GM19455 (cell line): Measurements from ENCODE around the gene ZNF473.

Experiments
- ATAC-seq: cut with Tn5 transposase; IDR thresholded peaks from one replicate; pipeline ENCODE4 v1.9.1; 2021; ENCODE audit not compliant: unreplicated experiment

The ZNF473 gene

GRCh38 chr19:50025794-50026549, at the start of gene ZNF473:
ZNF473 (plus strand) TSS chr19:50026005; CDS start chr19:50031083, 5,078 bp downstream.
- ATAC-seq: peak; percentile 67

- ATAC-seq: no peak
These were observed 49.3 kb upstream of the ZNF473 start for GRCh38 chr19:49976496-49976895.

DNA sequence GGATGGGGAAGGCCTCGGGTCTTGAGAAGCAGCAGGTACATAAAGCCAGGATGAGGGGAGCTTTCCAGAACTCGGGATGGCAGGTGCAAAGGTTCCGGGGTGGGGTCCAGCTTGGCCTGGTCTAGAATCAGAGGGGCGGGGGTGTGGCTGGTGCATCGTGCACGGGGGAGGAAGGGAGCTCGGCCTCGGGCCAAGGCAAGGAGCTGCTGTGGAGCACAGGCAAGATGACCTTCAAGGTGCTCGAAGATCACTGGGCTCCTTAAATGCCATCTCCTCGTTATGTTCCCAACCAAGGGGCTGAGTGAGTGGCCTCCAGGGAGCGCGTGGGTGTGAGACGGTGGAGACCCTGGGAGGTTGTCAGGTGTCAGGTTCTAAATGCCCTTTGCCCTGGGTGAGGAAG, 48.7 kb upstream of the ZNF473 start:
- ATAC-seq: no peak

GRCh38 chr19:49977881-49978280, 47.9 kb upstream of the ZNF473 start:
- ATAC-seq: no peak

- no peak for ATAC-seq
These were observed 47.5 kb upstream of the ZNF473 start for GRCh38 chr19:49978324-49978723.

GRCh38 chr19:49981603-49982593, 43.9 kb upstream of the ZNF473 start:
- ATAC-seq: no peak

GRCh38 chr19:49983645-49984229, 42.1 kb upstream of the ZNF473 start:
- no peak for ATAC-seq

- ATAC-seq: no peak
These were observed 41.3 kb upstream of the ZNF473 start for GRCh38 chr19:49984491-49984890.

DNA sequence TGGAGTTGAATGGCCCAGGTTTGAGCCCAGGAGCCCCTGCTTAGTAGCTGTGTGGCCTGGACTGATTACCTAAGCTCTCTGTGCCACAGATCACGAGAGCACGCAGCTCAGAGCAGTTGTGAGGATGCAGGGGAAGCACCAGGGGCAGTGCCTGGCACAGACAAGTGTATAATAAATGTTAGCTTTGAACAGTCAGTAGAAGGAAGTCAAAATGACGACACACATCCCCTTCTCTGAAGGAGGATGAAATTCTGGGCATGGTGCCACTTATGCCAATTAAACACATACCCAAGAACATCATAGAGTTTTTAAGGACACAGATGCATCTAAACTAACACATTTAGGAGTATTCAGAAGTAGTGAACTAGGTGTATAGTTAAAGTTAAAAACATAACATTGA, 39.9 kb upstream of the ZNF473 start:
- no peak for ATAC-seq

- no peak for ATAC-seq
These were observed 39.5 kb upstream of the ZNF473 start for GRCh38 chr19:49986354-49986753.

GRCh38 chr19:49987159-49987698, 38.6 kb upstream of the ZNF473 start:
- no peak for ATAC-seq

GRCh38 chr19:49988007-49988406, 37.8 kb upstream of the ZNF473 start:
- no peak for ATAC-seq

DNA sequence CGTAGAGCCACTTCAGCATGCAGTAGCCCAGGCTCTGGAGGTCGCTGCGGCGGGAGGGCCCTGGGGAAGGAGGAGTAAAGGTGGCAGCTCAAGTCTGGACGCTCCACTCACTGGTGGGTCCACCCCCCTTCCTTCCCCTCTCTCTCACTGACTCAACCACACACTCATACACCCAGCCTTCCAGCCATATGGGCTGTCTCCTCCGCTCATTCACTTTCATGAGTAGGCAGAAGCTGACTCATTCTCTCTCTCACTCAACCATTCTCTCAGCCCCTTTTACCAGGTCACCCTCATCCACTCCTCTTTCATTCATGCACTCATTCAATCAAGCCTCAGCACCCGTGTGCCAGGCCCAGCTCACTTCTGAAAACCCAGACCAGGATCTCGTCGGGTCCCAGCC, 37.4 kb upstream of the ZNF473 start:
- no peak for ATAC-seq

DNA sequence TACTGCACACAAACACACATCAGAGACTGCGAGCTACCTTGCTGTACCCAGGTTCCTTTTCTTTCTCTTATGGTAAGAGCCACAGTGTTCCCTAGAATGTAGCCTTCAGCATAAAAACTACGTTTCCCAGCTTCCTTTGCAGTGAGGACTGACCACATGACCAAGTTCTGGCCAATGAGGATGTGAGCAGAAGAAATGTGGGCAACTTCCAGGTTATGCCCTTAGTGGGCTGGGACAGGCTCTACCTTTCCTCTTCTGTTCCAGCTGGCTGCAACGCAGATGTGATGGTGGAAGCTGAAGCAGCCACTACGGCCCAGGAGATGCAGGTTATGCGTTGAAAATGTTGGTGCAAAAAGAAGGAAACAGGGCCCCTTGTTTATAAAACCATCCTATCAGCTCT, 28.1 kb upstream of the ZNF473 start:
- no peak for ATAC-seq

DNA sequence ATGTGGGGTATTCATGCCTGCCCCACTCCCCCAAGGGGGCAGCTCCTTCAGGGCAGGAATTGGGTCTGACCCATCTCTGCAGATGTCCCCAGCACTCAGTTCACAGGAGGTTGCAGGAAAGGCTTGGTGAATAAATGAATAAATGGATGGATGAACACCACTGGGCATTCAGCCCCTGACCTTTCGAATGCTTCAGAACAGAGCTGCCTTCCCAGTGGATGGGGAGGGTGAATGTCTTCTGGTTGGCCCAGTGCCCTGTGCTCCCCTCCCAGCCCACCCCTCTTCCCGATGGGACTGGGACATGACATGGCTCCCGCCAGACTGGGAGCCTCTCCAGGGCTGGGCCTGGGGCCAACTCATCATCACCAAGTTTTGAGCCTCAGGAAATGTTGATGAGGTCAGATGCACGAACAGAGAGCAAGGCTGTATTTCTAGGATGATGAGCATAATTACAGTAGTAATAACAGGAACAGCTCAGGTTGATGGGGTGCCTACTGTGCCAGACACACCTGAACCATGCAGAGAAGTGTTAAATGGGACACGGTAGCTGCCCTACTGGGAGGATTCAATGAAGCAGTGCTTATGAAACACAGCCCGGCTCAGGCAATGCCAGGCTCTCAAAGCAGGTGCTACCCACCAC, 26.3 kb upstream of the ZNF473 start:
- ATAC-seq: no peak

GRCh38 chr19:50000038-50000840, 25.6 kb upstream of the ZNF473 start:
- ATAC-seq: no peak

DNA sequence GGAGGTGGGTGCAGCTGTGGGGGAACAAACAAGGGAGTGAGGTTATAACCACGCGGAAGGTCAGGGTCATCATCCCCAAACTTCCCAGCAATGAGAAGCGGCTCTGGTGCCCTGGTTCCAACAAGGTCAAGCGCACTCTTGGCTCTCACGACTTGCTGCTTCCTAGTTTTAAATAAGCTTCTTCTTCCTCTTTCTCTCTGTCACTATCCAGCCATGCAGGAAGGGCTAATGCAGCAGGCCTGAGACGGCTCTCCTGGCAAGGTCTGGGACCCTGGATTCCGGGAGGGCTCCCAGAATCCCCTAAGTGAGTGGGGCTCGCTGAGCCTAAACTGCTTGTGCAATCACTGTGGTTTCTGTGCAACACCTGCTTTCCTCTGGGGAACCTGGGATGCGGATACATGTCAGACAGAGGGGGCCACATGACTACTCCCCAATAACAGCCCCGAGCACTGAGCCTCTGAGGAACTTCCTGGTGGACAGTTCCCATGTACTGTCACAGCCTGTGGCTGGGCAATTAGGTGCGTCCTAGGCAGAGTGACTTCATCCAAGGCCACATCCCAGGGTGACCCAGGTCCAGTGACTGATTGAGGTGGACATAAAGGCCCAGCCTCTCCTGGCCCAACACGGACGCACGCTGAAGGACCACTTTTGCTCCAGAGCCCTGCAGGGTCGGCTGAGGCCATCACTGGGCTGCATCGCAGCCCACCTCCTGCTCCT, 24.8 kb upstream of the ZNF473 start:
- ATAC-seq: no peak

- no peak for ATAC-seq
These were observed 24.0 kb upstream of the ZNF473 start for GRCh38 chr19:50001775-50002174.

DNA sequence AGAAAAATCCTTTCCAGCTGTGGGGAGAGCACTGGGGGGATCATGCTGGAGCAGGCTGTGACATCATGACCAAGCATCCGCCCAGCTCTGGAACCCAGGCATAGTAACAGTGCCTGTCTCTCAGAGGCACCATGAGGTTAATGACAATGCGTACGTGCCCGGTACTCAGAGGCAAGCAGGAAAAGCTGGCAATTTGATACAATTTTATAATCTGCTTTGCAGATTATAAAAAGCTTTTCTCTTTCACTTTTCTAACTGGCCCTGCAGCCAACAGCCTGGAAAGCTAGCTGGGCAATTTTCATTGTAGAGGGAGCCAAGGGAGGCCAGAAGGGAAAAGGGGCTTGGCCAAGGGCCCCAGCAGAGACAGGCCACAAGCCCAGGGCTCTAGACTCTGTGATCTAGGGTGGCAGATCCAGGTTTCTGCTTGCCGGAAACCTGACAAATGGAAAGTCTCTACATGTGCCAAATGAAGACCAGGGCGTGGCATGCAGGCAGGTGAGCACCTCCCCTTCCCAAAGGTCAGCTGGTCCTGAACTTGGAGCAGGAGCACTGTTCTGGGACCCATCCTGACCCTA, 23.3 kb upstream of the ZNF473 start:
- ATAC-seq: no peak
